A673 (cell line): ENCODE data around the gene MAML1. TPM values are rescaled to one million over a fixed set of nuclear protein-coding genes. Genes with fewer than 3 reads are reported as not detected.
A peak's percentile ranks its signal among the peaks of the same experiment; 100 is the strongest.

Source experiments
- BruUV-seq: library from RNA; stranded (reverse); fragments of 400-500 nt; replicated peaks from 2 replicates; lab custom pipeline; 2021; lab: Mats Ljungman, UMichigan
- CTCF ChIA-PET: fragments of 300-600 bp; sonication (Branson Sonifier 250); formaldehyde crosslinking; loops from one replicate; lab custom pipeline; 2022; ENCODE audit warnings: antibody characterized with exemption; lab: Charles Lee
- POLR2A ChIA-PET: fragments of 300-600 bp; sonication (Branson Sonifier 250); formaldehyde crosslinking; loops from one replicate; lab custom pipeline; 2022; ENCODE audit warnings: antibody characterized with exemption; ENCODE audit not compliant: low non-redundant PET; lab: Charles Lee
- DNase-seq: peaks from one replicate; pipeline ENCODE4 v3.0.0-alpha.2; 2015; ENCODE audit warnings: low spot score
- H3K27ac ChIP-seq: fragments of 200-600 bp; sonication (generic); 2 replicates; pipeline ENCODE4 v1.5.1; 2016; ENCODE audit warnings: mixed run types, low read depth, mild to moderate bottlenecking, mixed read lengths, antibody characterized with exemption, low read length; ENCODE audit not compliant: poor library complexity, severe bottlenecking
- H3K27me3 ChIP-seq: fragments of 200-600 bp; sonication (generic); replicated peaks from 2 replicates; pipeline ENCODE4 v1.6.1; 2017; ENCODE audit warnings: mixed run types, low read depth, mild to moderate bottlenecking, mixed read lengths, antibody characterized with exemption, low read length; ENCODE audit not compliant: insufficient read depth, poor library complexity
- H3K36me3 ChIP-seq: fragments of 200-600 bp; sonication (generic); 2 replicates; pipeline ENCODE4 v1.6.1; 2016; ENCODE audit warnings: mixed run types, mild to moderate bottlenecking, mixed read lengths, antibody characterized with exemption, low read length; ENCODE audit not compliant: insufficient read depth, poor library complexity, severe bottlenecking
- H3K4me1 ChIP-seq: fragments of 200-600 bp; sonication (generic); 2 replicates; pipeline ENCODE4 v1.6.1; 2017; ENCODE audit warnings: mixed run types, mild to moderate bottlenecking, mixed read lengths, antibody characterized with exemption, low read length; ENCODE audit not compliant: insufficient read depth, poor library complexity, severe bottlenecking
- H3K4me3 ChIP-seq: fragments of 200-600 bp; sonication (generic); 2 replicates; pipeline ENCODE4 v1.5.1; 2016; ENCODE audit warnings: low read depth, mixed run types, mild to moderate bottlenecking, mixed read lengths, low read length; ENCODE audit not compliant: poor library complexity, severe bottlenecking
- H3K9me3 ChIP-seq: fragments of 200-600 bp; sonication (generic); 2 replicates; pipeline ENCODE4 v1.6.1; 2016; ENCODE audit warnings: mixed run types, low read depth, mild to moderate bottlenecking, mixed read lengths, antibody characterized with exemption, low read length; ENCODE audit not compliant: poor library complexity, severe bottlenecking
- CTCF ChIP-seq: fragments of 300-800, 200-600 bp; sonication (generic); conservative IDR thresholded peaks from 2 replicates; pipeline ENCODE4 v1.5.1; 2017; ENCODE audit warnings: low read depth, mild to moderate bottlenecking, antibody characterized with exemption, low read length, moderate library complexity, mixed read lengths
- EZH2 ChIP-seq: fragments of 200-600 bp; sonication (generic); IDR thresholded peaks from 2 replicates; pipeline ENCODE4 v1.6.1; 2017; ENCODE audit warnings: borderline replicate concordance, low read depth, mild to moderate bottlenecking, mixed read lengths, antibody characterized with exemption, low read length; ENCODE audit not compliant: poor library complexity, severe bottlenecking
- intact Hi-C: fragments of 100-400 bp; cut with micrococcal nuclease; formaldehyde crosslinking; loops from one replicate; pipeline ENCODE4 v1.10.0; 2022; ENCODE audit not compliant: unreplicated experiment
- total RNA-seq: library from RNA; stranded (reverse); gene quantifications from 2 replicates; pipeline ENCODE4 v1.2.3, GENCODE V29; 2021

The MAML1 gene
- total RNA-seq, 1 experiment from 2014 or later, result 34.3 TPM

GRCh38 chr5:179806250-179807048 is 73.8 kb downstream of the MAML1 start, which contains the start of gene MGAT4B:
TSS of gene MGAT4B (minus strand) at chr5:179806866. CDS start at chr5:179806583, 283 bp downstream.
- no peaks in the 10 kb centered on the region for H3K36me3 ChIP-seq
- no TSS peak for BruUV-seq
- peak; percentile 66 for DNase-seq
- H3K4me3 ChIP-seq, result peak within 1 kb of the TSS; percentile 76
- ChIA-PET CTCF (interaction anchor here (0.5 kb wide), 1 partner anchor 98 kb away, joined by 7 read pairs; no protein-coding TSS in a partner anchor), POLR2A (no interaction called here)
- H3K27ac ChIP-seq, result peak within 1 kb of the TSS; percentile 71
- H3K9me3 ChIP-seq, result no peaks in the 10 kb centered on the region
- intact Hi-C loops, result no loop called here
- TF ChIP-seq EZH2, result no peak
- TF ChIP-seq CTCF, result no peak
- peaks cover 28% of the 10 kb centered on the region for H3K4me1 ChIP-seq
- no peaks in the 10 kb centered on the region for H3K27me3 ChIP-seq

GRCh38 chr5:179812135-179812825 is 79.7 kb downstream of the MAML1 start:
- no peak for TF ChIP-seq EZH2
- no peak for TF ChIP-seq CTCF
- BruUV-seq, result no TSS peak
- ChIA-PET POLR2A (no interaction called here), CTCF (no interaction called here)
- Histone ChIP-seq H3K27ac (no peak overlapping the region), H3K9me3 (no peaks in the 10 kb centered on the region), H3K4me3 (no peak overlapping the region), H3K36me3 (peaks cover 7% of the 10 kb centered on the region), H3K4me1 (no peaks in the 10 kb centered on the region), H3K27me3 (no peaks in the 10 kb centered on the region)
- DNase-seq, result no peak
- intact Hi-C loops, result no loop called here

- POLR2A ChIA-PET, result no interaction called here
- no peak overlapping the region for H3K27ac ChIP-seq
- intact Hi-C loops, result no loop called here
- no peak for TF ChIP-seq EZH2
- no peak for TF ChIP-seq CTCF
- no TSS peak for BruUV-seq
- H3K4me3 ChIP-seq, result no peak overlapping the region
- H3K9me3 ChIP-seq, result no peaks in the 10 kb centered on the region
- CTCF ChIA-PET, result no interaction called here
- peaks cover 7% of the 10 kb centered on the region for H3K36me3 ChIP-seq
- no peaks in the 10 kb centered on the region for H3K4me1 ChIP-seq
- no peak for DNase-seq
- H3K27me3 ChIP-seq, result no peaks in the 10 kb centered on the region
Measured at GRCh38 chr5:179812997-179813607, 80.5 kb downstream of the MAML1 start.
